ENCODE data around the gene NFIX.

- TF ChIP-seq CTCF (IDR thresholded peaks at IDR 0.05; ENCODE audit: extremely low read depth in 1 of 2, insufficient read depth in 1 of 2, low read depth in 1 of 2, low read length in 2 of 2) (peak; percentile 98), JUN (IDR thresholded peaks at IDR 0.05; ENCODE audit: borderline replicate concordance, insufficient read depth, insufficient read length, low read depth) (no peak), POLR2A (IDR thresholded peaks at IDR 0.05; ENCODE audit: low read depth, low read length) (no peak), POLR2AphosphoS5 (IDR thresholded peaks at IDR 0.05; ENCODE audit: insufficient read depth, low read depth, low read length) (no peak), MAX (IDR thresholded peaks at IDR 0.05; ENCODE audit: insufficient read depth, insufficient read length) (no peak), EZH2 (IDR thresholded peaks at IDR 0.05; ENCODE audit: borderline replicate concordance, low read depth, low read length, severe bottlenecking) (no peak)
These were observed 66.0 kb downstream of the NFIX start for GRCh38 chr19:13060964-13061927.

All from endothelial cell of umbilical vein (primary cell).